ENCODE results near the gene SLC29A1. TPM values are rescaled to one million over a fixed set of nuclear protein-coding genes. Genes with fewer than 3 reads are reported as not detected.
A peak's percentile ranks its signal among the peaks of the same experiment; 100 is the strongest.

The SLC29A1 gene
- total RNA-seq, 4 donors from 2014 or later: 51.4 to 83.1 (median 63.8) TPM

GRCh38 chr6:44273617-44274016 is 50.2 kb downstream of the SLC29A1 start:
- Histone ChIP-seq H3K36me3 (no peaks in the 10 kb centered on the region), H3K27me3 (peaks cover 0 to 89% of the 10 kb centered on the region in 2 donors), H3K4me1 (peaks cover 0 to 27% (median 5%) of the 10 kb centered on the region in 4 donors), H3K27ac (no peak overlapping the region), H3K4me3 (no peak overlapping the region), H3K9me3 (no peaks in the 10 kb centered on the region)
- TF ChIP-seq CTCF (IDR thresholded peaks at IDR 0.05) (no peak), EP300 (IDR thresholded peaks at IDR 0.05) (no peak), POLR2A (IDR thresholded peaks at IDR 0.05) (no peak)
- DNase-seq (ENCODE audit: low spot score in 2 of 2): no peak
- 36 to 67% methylated on average over 1 of the region's 1 CpG for WGBS, 2 donors

GRCh38 chr6:44275271-44275748 is 51.9 kb downstream of the SLC29A1 start:
- no peak overlapping the region for H3K27ac ChIP-seq
- H3K36me3 ChIP-seq: no peaks in the 10 kb centered on the region
- peaks cover 0 to 20% (median 5%) of the 10 kb centered on the region in 4 donors for H3K4me1 ChIP-seq
- TF ChIP-seq EP300 (IDR thresholded peaks at IDR 0.05) (no peak), POLR2A (IDR thresholded peaks at IDR 0.05) (no peak), CTCF (IDR thresholded peaks at IDR 0.05) (no peak)
- no peak for DNase-seq (ENCODE audit: low spot score in 2 of 2)
- 84 to 89% methylated on average over 50 to 59 of the region's 59 CpGs for WGBS, 2 donors
- H3K27me3 ChIP-seq: peaks cover 0 to 72% of the 10 kb centered on the region in 2 donors
- no peaks in the 10 kb centered on the region for H3K9me3 ChIP-seq
- peak overlapping the region in 1 of 4 donors; percentile 46 for H3K4me3 ChIP-seq

DNA sequence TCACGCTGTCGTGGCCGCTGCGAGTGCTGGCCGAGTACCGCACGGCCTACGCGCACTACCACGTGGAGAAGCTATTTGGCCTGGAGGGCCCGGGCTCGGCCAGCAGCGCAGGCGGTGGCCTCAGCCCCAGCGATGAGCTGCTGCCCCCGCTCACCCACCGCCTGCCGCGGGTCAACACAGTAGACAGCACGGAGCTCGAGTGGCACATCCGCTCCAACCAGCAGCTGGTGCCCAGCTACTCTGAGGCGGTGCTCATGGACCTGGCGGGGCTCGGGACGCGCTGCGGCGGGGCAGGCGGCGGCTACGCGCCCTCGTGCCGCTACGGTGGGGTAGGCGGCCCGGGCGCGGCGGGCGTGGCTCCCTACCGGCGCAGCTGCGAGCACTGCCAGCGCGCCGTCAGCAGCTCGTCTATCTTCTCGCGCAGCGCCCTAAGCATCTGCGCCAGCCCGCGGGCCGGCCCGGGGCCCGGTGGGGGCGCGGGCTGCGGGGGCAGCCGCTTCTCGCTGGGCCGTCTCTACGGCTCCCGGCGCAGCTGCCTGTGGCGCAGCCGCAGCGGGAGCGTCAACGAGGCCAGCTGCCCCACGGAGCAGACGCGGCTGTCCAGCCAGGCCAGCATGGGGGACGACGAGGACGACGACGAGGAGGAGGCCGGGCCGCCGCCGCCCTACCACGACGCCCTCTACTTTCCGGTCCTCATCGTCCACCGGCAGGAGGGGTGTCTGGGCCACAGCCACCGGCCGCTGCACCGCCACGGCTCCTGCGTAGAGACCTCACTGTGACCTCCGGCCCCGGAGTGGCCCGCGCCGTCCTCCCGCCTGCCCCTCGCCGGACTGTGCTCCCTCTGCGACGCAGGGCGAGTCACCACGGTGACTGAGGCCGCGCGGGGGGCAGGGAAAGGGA is 52.6 kb downstream of the SLC29A1 start:
- peaks cover 0 to 68% of the 10 kb centered on the region in 2 donors for H3K27me3 ChIP-seq

DNA sequence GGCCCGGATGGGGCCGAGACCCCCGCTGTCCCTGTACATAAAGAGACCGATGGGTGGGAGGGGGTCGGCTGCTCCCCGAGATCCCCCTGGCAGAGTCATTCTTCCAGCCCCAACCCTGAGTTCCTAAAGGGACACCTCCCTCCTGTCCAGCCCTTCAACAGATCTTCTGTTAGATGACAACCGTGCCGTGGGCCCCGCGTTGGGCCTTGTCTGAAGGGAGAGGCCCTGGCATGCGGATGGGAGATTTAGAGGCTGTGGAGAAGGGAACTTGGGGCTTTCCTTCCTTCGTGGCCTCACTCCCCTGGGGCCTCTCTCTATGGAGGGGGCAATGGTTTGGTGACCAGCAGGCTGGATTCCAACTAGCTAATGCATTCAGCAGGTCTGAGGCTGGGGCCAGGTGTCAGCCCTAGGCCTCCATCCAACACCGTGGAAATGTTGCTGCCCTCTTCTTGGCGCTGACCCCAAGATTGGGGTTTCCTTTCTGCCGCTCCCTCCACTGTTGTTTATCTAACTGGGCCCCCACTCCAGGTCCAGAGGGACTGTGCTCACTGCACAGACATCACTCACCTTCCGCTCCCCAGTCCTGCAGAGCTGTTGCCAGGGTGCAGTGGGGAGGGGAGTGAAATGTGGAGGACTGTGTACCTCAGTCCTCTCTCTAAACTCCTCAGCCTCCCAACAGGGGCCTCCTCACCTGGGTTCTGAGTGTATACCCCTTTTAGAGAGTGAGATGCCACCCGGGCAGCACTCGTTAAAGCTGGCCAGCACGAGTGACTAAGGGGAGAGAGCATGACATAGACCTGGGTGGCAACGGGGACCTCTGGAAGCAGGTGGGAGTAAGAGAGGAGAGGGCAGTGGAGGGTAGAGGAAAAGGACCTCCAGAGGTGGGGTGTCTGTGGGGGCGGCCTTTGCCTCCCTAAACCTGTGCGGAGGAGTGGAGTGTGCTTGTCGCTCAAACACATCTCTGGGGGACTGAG is 53.6 kb downstream of the SLC29A1 start:
- Histone ChIP-seq H3K9me3 (no peaks in the 10 kb centered on the region), H3K4me3 (no peak overlapping the region), H3K4me1 (peaks cover 0 to 13% (median 5%) of the 10 kb centered on the region in 4 donors), H3K27me3 (peaks cover 0 to 58% of the 10 kb centered on the region in 2 donors), H3K36me3 (no peaks in the 10 kb centered on the region), H3K27ac (no peak overlapping the region)
- no peak for TF ChIP-seq EP300 (IDR thresholded peaks at IDR 0.05)
- TF ChIP-seq CTCF (IDR thresholded peaks at IDR 0.05): no peak
- TF ChIP-seq POLR2A (IDR thresholded peaks at IDR 0.05): no peak
- 78 to 82% methylated on average over 23 of the region's 23 CpGs for WGBS, 2 donors
- DNase-seq (ENCODE audit: low spot score in 2 of 2): no peak

More for the DNA sequence above, 52.6 kb downstream of the SLC29A1 start:
- no peaks in the 10 kb centered on the region for H3K9me3 ChIP-seq
- no peaks in the 10 kb centered on the region for H3K36me3 ChIP-seq
- WGBS, 2 donors: 21 to 25% methylated on average over 34 to 48 of the region's 109 CpGs
- H3K4me1 ChIP-seq: peaks cover 0 to 15% (median 5%) of the 10 kb centered on the region in 4 donors
- TF ChIP-seq CTCF (IDR thresholded peaks at IDR 0.05) (no peak), POLR2A (IDR thresholded peaks at IDR 0.05) (no peak), EP300 (IDR thresholded peaks at IDR 0.05) (no peak)
- DNase-seq (ENCODE audit: low spot score in 2 of 2): no peak
- no peak overlapping the region for H3K27ac ChIP-seq
- H3K4me3 ChIP-seq: peak overlapping the region in 3 of 4 donors; percentile 15 to 46 (median 27)
